Small intestine (tissue), 7 donors: ENCODE data around the gene COPA. TPM values are rescaled to one million over a fixed set of nuclear protein-coding genes. Genes with fewer than 3 reads are reported as not detected.

Experiments used
- DNase-seq, 2 donors: peaks; one replicate each; pipeline versions ENCODE4 v3.0.0 to v3.0.0-alpha.2; 2013
- FAIRE-seq: peaks from 2 replicates; lab custom pipeline; 2012; peaks lifted over from hg19 to GRCh38; lab: Jason Lieb, UNC
- H3K27ac ChIP-seq, 3 donors: one replicate each; pipeline ENCODE4 v1.5.1; 2013; ENCODE audit warnings: low read length in 2 of 3, mild to moderate bottlenecking in 2 of 3, control low read depth in 1 of 3, inconsistent platforms in 1 of 3, low read depth in 1 of 3, moderate library complexity in 1 of 3
- H3K27me3 ChIP-seq, 3 donors: one replicate each; pipeline ENCODE4 v1.6.1; 2013; ENCODE audit warnings: low read length in 3 of 3, inconsistent platforms in 1 of 3; ENCODE audit not compliant: control insufficient read depth in 3 of 3, insufficient read depth in 3 of 3
- H3K36me3 ChIP-seq, 3 donors: one replicate each; pipeline ENCODE4 v1.6.1; 2013; ENCODE audit warnings: low read length in 3 of 3, inconsistent platforms in 1 of 3, low read depth in 1 of 3, mild to moderate bottlenecking in 1 of 3, moderate library complexity in 1 of 3; ENCODE audit not compliant: control insufficient read depth in 3 of 3, insufficient read depth in 2 of 3
- H3K4me1 ChIP-seq, 3 donors: one replicate each; pipeline ENCODE4 v1.6.1; 2013; ENCODE audit warnings: low read length in 2 of 3, inconsistent platforms in 1 of 3, low read depth in 1 of 3, mild to moderate bottlenecking in 1 of 3, moderate library complexity in 1 of 3; ENCODE audit not compliant: control insufficient read depth in 3 of 3, insufficient read depth in 2 of 3
- H3K4me3 ChIP-seq, 3 donors: one replicate each; pipeline ENCODE4 v1.5.1; 2013; ENCODE audit warnings: low read length in 3 of 3, control low read depth in 1 of 3, inconsistent platforms in 1 of 3, low read depth in 1 of 3, mild to moderate bottlenecking in 1 of 3, moderate library complexity in 1 of 3
- H3K9me3 ChIP-seq, 2 donors: one replicate each; pipeline ENCODE4 v1.6.1; 2013; ENCODE audit warnings: low read depth in 1 of 2, low read length in 1 of 2; ENCODE audit not compliant: control insufficient read depth in 2 of 2, insufficient read depth in 1 of 2
- WGBS, 3 donors: extraction: QIAGEN DNeasy Blood & Tissue Kit; methylation state at CpG; one replicate each; pipeline ENCODE4 v1.1.7; 2013; 5-methylcytosine and 5-hydroxymethylcytosine counted together
- polyA plus RNA-seq, 4 donors: library from polyadenylated mRNA; stranded (reverse) in 3 of 4; unstranded in 1 of 4; fragments of 200-250 nt in 3 of 4; fragments of 120-200 nt in 1 of 4; gene quantifications; one replicate each; pipeline versions ENCODE4 v1.2.1 to v1.2.3, GENCODE V29; 2013
- donor health status: healthy with polysubstance abuse.
- donor health status: control.
- donor health status: control.
- donor health status: Bipolar disorder and iron deficiency.
- donor health status: healthy.

Gene COPA
- polyA plus RNA-seq, 4 donors = 79.7 to 143 (median 93.2) TPM

DNA sequence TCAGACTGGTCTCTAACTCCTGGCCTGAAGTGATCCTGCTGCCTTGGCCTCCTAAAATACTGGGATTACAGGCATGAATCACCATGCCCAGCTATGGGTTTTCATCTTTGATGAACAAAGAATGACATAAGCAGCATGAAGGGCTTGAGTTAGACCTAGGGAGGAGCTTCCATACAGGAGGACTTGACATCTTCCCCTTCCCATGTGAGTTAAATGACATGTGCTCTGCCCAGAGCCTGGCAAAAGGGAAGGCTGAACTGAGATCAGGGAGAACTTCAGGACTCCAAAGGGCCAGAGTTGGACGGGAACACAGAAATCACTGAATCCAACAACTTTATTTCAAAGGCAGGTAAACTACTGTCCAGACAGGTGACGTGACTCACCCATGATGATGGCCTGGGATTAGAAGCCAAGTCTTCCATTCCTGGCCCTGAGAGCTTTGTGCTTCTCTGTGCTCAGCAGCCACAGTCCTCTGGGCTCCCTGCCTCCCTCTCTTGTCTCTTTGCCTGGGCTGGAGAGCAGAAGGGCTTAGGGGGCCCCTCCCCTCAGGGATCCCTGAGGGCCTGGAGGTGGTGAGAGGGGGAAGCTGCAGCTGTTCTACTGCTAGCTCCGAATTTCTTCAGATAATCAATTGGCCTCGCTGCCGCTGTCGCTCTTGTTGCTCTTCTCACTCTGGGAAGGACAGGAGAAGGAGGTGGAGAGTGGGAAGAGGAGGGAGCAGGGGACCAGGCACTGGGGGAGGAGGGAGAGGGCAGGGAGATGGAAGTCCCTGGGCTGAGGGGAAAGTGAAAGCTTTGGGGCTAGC is 31.5 kb upstream of the COPA start:
- WGBS, 3 donors = 57 to 80% (median 78%) methylated on average over 6 of the region's 6 CpGs
- Histone ChIP-seq H3K9me3 (no peaks in the 10 kb centered on the region), H3K27me3 (no peaks in the 10 kb centered on the region), H3K36me3 (no peaks in the 10 kb centered on the region), H3K4me3 (no peak overlapping the region), H3K27ac (no peak overlapping the region), H3K4me1 (peaks cover 0 to 6% (median 0%) of the 10 kb centered on the region in 3 donors)
- no peak for FAIRE-seq
- DNase-seq = no peak

DNA sequence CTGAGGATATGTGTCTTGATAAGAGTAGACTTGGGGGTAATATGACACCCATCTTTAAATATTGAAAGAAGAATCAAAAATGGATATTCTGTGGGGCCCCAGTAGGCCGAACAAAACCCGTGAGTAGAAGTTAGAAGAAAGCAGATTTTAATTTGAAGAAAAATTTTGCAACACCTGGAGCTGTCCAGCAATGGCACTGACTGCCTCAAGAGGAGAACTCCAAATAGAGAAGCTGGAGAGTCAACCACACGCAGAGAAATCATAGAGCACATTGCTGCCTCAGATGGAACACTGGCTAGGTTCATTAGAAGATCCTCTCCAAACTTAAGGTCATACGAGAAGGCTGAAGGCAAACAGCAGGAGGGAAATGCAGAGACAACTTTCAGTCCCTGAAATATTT is 30.6 kb upstream of the COPA start:
- no peak for FAIRE-seq
- Histone ChIP-seq H3K9me3 (no peaks in the 10 kb centered on the region), H3K27ac (no peak overlapping the region), H3K27me3 (no peaks in the 10 kb centered on the region), H3K36me3 (no peaks in the 10 kb centered on the region), H3K4me1 (peaks cover 0 to 6% (median 0%) of the 10 kb centered on the region in 3 donors), H3K4me3 (no peak overlapping the region)
- 91 to 92% (median 92%) methylated on average over 4 of the region's 4 CpGs for WGBS, 3 donors
- no peak for DNase-seq

DNA sequence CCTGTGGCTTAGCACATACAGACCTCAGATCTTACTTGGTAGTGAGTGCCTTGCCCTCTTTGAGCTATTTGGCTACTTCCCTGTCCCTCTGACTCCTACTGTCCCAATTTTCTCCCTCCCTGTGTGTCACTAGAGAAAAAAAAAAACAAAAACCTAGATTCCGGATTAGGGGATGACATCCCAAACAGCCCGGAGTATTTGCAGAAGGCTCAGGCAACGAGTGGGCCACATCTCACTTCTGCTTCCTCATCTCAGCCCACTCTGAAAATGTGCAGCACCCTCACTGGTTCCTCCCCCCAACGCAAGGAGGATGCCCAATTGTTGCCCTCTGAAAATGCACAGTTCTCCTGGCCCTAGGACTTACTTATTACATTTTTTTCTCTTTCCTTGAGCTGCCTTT is 28.7 kb upstream of the COPA start:
- Histone ChIP-seq H3K27ac (no peak overlapping the region), H3K4me3 (no peak overlapping the region), H3K36me3 (no peaks in the 10 kb centered on the region), H3K9me3 (no peaks in the 10 kb centered on the region), H3K4me1 (peaks cover 0 to 6% (median 0%) of the 10 kb centered on the region in 3 donors), H3K27me3 (peaks cover 0 to 4% (median 0%) of the 10 kb centered on the region in 3 donors)
- FAIRE-seq = no peak
- WGBS, 3 donors = 85 to 87% (median 86%) methylated on average over 4 of the region's 4 CpGs
- no peak for DNase-seq

DNA sequence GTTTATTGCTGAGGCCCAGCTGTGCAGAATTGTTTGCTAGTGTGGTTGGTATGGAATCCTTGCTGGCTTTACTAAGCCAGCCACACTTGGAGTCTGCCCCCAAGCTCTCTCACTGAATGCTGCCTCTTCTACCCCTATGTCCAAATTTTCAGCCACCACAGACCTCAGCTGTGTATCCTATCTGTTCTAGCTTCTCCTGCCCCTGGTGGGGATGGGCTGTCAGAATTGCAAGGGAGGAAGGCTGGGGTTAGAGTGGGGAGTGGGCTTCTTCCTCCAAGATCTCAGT is 28.2 kb upstream of the COPA start:
- Histone ChIP-seq H3K27me3 (peaks cover 0 to 4% (median 0%) of the 10 kb centered on the region in 3 donors), H3K9me3 (no peaks in the 10 kb centered on the region), H3K36me3 (no peaks in the 10 kb centered on the region), H3K27ac (no peak overlapping the region), H3K4me3 (no peak overlapping the region), H3K4me1 (peaks cover 0 to 5% (median 0%) of the 10 kb centered on the region in 3 donors)
- no peak for FAIRE-seq
- no peak for DNase-seq

DNA sequence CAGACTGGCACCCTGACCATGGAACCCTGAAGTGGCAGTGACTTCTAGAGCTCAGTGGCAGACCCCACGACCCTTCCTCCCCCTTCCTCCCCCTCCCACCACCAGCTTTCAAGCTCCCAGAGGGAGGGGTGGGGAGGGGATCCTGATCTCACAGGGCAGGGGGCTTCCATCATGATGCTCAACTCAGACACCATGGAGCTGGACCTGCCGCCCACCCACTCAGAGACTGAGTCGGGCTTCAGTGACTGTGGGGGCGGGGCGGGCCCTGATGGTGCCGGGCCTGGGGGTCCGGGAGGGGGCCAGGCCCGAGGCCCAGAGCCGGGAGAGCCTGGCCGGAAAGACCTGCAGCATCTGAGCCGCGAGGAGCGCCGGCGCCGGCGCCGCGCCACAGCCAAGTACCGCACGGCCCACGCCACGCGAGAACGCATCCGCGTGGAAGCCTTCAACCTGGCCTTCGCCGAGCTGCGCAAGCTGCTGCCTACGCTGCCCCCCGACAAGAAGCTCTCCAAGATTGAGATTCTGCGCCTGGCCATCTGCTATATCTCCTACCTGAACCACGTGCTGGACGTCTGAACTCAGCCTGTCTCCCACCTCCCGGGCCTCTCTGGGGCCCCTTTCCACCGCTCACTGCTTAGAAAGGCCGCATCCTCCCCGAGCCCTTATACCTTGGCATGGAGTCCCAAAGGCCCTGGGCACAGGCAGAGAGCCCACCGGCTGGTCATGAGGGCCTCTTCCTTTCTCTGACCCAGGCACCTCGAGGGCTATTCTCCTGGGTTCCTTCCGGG is 27.7 kb upstream of the COPA start:
- peaks cover 0 to 4% (median 0%) of the 10 kb centered on the region in 3 donors for H3K27me3 ChIP-seq
- H3K36me3 ChIP-seq = no peaks in the 10 kb centered on the region
- no peak overlapping the region for H3K4me3 ChIP-seq
- H3K27ac ChIP-seq = no peak overlapping the region
- 72 to 85% (median 85%) methylated on average over 40 to 42 of the region's 42 CpGs for WGBS, 3 donors
- H3K9me3 ChIP-seq = no peaks in the 10 kb centered on the region
- H3K4me1 ChIP-seq = no peaks in the 10 kb centered on the region
- FAIRE-seq (no peak), DNase-seq (no peak)

DNA sequence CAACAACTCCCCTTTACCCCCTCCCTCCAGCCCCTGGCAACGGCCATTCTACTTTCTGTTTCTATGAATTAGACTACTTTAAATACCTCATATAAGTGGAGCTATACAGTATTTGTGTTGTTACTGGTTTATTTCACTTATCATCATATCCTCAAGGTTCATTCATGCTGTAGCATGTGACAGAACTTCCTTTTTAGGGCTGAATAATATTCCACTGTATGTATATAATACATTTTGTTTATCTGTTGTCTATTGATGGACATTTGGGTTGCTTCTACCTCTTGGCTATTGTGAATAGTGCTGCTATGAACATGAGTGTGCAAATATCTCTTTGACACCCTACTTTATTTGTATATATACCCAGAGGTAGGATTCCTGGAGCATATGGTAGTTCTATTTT is 26.0 kb upstream of the COPA start:
- no peak overlapping the region for H3K27ac ChIP-seq
- no peak for FAIRE-seq
- H3K9me3 ChIP-seq = no peaks in the 10 kb centered on the region
- no peak overlapping the region for H3K4me3 ChIP-seq
- DNase-seq = no peak
- WGBS, 3 donors = 44 to 59% (median 48%) methylated on average over 1 of the region's 1 CpG
- peaks cover 0 to 4% (median 0%) of the 10 kb centered on the region in 3 donors for H3K27me3 ChIP-seq
- H3K4me1 ChIP-seq = no peaks in the 10 kb centered on the region
- H3K36me3 ChIP-seq = no peaks in the 10 kb centered on the region

DNA sequence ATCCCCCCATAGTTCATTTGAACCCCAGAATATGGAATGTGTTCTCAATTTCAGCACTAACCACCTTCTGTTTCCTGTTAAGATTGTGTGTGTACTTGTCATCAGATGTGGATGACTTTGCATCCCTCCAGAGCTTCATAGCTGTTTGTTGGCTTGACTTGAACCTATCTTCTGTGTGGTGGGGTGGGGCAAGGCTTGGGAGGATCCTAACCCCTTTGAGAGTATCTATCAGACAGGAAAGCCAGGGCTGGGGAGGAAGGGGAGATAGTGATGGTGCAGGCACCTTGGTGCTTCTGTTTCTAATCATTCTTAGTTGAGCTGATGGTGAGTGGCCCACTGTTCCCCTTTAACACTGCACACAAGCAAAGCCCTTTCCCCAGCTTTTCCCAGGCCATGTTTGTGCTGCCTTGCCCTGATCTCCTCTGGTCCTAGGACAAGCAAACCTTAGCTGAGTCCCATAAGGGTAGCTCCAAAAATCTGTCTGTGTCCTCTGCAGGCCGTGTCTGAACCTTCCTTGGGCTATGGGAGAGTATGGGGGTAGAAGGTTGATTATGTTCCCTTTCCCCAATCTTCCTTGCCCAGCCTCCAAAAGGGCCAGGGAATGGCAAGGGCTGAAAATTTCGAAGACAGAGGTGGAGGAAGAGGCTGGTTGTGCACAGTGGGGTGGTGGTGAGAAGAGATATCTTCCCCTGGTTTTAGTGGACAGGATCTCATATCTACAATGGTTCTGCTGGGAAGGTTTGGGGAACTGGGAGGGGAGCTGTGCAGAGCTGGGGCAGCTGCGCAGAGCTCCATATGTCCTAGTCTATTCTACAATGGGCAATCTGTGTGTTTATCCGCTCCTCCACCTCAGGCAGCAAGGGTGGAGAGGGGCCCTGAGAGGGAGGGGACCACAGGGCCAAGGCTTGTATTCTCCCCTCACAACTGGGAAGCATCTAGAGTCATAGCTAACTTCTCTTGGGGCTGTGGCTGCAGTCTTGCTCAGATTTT is 25.2 kb upstream of the COPA start:
- Histone ChIP-seq H3K27me3 (peaks cover 0 to 4% (median 0%) of the 10 kb centered on the region in 3 donors), H3K4me3 (no peak overlapping the region), H3K27ac (no peak overlapping the region), H3K4me1 (no peaks in the 10 kb centered on the region), H3K9me3 (no peaks in the 10 kb centered on the region), H3K36me3 (no peaks in the 10 kb centered on the region)
- 81 to 90% (median 83%) methylated on average over 4 of the region's 4 CpGs for WGBS, 3 donors
- no peak for DNase-seq
- FAIRE-seq = no peak

DNA sequence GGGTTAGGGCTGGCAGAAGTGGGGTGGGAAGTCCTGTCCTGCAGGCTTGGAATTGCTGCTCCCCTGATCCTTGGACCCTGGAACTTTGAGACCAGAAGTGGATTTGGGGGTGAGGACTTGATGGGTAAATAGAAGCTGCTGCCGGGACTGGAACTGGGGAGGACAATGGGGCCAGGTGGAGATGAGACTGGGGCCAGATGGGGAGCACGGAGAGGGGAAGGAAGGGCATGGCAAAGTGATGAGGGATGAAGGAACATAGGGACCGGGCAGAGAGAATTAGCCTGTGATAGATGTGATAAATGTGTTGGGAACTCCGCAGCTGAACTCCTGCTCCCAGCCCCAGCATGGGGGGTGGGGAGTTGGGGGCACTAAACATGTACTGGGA is 24.5 kb upstream of the COPA start:
- Histone ChIP-seq H3K9me3 (no peaks in the 10 kb centered on the region), H3K4me3 (no peak overlapping the region), H3K36me3 (no peaks in the 10 kb centered on the region), H3K4me1 (no peaks in the 10 kb centered on the region), H3K27ac (no peak overlapping the region), H3K27me3 (peaks cover 0 to 4% (median 0%) of the 10 kb centered on the region in 3 donors)
- 34 to 41% (median 34%) methylated on average over 4 of the region's 4 CpGs for WGBS, 3 donors
- DNase-seq = no peak
- no peak for FAIRE-seq
